Panc1 (cell line): ENCODE measurements around the gene FIBIN.

Source experiments
- CTCF ChIP-seq: fragments of 450-650 bp; IDR thresholded peaks from 2 replicates; pipeline ENCODE4 v1.5.1; 2017; ENCODE audit warnings: mild to moderate bottlenecking
- POLR2AphosphoS5 ChIP-seq: IDR thresholded peaks from 2 replicates; pipeline ENCODE4 v1.6.1; 2012; ENCODE audit warnings: mild to moderate bottlenecking, low read depth, low read length, moderate library complexity
- TF ChIP-seq, protein P1 (sequence below), 2 experiments: IDR thresholded peaks; 2 replicates each; pipeline ENCODE4 v1.6.1; 2011 to 2012; ENCODE audit warnings: low read depth in 2 of 2, control low read depth in 1 of 2, low read length in 1 of 2, mild to moderate bottlenecking in 1 of 2, moderate library complexity in 1 of 2; ENCODE audit not compliant: insufficient read depth in 1 of 2

DNA sequence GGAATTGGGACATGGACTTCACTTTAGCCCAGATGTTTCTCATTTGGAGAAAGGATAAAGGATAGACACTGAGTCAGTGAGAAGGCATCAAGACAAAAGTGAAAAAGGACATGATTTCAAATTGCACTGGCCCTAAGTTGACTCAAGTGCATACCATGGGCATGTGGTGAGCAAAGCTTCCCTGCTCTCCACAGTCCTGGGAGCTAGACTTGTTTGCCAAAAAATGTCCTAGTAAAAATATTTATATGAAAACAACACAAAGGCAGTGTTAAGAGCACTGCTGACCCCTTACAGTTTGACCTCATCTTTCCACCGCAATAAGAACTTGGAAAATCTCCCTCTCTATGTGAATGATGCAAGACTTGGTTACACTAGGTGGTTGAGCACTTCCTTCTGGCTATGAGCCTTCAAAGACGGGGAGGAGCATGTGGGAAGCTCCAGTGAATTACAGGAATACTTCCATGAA lies 46.5 kb upstream of the FIBIN start:
- TF ChIP-seq POLR2AphosphoS5 (no peak), CTCF (no peak)
- TF ChIP-seq, protein P1, sequence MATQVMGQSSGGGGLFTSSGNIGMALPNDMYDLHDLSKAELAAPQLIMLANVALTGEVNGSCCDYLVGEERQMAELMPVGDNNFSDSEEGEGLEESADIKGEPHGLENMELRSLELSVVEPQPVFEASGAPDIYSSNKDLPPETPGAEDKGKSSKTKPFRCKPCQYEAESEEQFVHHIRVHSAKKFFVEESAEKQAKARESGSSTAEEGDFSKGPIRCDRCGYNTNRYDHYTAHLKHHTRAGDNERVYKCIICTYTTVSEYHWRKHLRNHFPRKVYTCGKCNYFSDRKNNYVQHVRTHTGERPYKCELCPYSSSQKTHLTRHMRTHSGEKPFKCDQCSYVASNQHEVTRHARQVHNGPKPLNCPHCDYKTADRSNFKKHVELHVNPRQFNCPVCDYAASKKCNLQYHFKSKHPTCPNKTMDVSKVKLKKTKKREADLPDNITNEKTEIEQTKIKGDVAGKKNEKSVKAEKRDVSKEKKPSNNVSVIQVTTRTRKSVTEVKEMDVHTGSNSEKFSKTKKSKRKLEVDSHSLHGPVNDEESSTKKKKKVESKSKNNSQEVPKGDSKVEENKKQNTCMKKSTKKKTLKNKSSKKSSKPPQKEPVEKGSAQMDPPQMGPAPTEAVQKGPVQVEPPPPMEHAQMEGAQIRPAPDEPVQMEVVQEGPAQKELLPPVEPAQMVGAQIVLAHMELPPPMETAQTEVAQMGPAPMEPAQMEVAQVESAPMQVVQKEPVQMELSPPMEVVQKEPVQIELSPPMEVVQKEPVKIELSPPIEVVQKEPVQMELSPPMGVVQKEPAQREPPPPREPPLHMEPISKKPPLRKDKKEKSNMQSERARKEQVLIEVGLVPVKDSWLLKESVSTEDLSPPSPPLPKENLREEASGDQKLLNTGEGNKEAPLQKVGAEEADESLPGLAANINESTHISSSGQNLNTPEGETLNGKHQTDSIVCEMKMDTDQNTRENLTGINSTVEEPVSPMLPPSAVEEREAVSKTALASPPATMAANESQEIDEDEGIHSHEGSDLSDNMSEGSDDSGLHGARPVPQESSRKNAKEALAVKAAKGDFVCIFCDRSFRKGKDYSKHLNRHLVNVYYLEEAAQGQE (IDR thresholded peaks at IDR 0.05; ENCODE audit: insufficient read depth in 1 of 2, low read depth in 2 of 2, low read length in 1 of 2) = no peak
